AG08396 (cell line): ENCODE data around the gene ARHGAP30.

Experiments
- DNase-seq: peaks from one replicate; pipeline ENCODE4 v3.0.0; 2012; ENCODE audit warnings: low spot score, mixed read lengths

The ARHGAP30 gene

DNA sequence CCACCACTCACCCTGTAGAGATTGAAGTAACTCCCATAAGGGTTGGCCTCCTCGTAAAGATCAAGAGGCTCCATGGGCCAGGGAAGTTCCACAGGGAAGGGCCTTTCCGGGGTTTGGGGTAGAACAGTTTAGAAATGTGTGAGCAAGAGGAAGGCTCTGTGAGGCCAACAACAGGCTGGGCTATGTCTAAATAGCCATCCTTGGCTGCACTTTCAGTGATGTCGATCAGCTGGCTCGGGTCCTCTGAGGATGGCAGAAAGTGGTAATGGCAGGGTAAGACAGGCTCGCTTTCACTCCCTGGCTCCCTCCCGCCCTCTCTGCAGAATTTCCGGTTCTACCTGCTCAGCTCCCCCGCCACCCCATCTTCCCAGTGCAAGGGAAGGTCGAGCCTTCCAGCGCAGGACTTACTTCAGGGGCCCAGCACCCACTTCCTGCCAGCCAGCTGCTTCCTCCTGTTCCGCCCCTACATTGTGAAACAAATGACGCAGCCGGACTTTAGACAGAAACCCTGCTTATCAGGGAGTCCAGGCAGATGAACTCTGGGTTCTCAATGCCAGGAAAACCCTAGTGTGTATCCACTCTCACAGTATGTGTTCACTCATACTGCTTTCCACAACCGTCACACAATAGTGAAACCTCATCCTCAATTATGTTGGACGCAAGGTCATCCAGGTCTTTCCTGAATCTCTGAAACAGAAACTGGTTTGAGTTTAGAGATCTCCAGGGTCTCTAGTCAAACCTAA is 56.0 kb downstream of the ARHGAP30 start:
- DNase-seq, result peak; percentile 54

- DNase-seq, result no peak
These were observed 56.6 kb downstream of the ARHGAP30 start for GRCh38 chr1:161013131-161013487.

DNA sequence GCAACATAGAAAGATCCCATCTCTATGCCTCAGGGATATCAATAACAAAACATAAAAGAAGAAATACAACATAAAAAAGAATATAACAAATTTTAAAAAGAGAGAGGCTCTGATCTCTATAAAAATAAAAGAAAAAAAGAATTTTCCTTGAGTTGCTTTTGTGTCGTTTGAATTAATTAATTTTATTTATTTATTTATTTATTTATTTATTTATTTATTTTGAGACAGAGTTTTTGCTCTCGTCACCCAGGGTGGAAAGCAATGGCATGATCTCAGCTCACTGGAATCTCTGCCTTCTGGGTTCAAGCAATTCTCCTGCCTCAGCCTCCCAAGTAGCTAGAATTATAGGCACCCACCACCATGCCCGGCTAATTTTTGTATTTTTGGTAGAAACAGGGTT is 57.3 kb downstream of the ARHGAP30 start:
- no peak for DNase-seq

DNA sequence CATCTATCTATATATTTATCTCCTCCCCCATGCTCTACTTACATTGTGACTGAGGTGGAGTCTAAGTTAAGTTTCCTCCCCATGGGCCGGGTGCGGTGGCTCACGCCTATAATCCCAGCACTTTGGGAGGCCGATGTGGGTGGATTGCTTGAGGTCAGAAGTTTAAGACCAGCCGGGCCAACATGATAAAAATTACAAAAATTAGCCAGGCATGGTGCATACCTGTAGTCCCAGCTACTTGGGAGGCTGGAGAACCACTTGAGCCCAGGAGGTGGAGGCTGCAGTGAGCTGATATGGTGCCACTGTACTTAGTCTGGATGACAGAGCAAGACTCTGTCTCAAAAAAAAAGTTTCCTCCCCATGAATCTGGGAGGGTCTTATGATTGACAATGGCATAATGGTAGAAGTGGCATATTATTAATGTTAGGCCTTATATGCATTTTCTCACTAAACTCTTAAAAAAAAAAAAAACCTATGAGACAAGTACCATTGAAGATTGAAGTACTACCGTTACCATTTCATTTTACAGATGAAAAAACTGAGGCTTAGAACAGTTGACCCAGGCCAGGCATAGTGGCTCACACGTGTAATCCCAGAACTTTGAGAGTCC is 60.0 kb downstream of the ARHGAP30 start:
- DNase-seq, result no peak

- no peak for DNase-seq
These were observed 60.7 kb downstream of the ARHGAP30 start for GRCh38 chr1:161008869-161009510.

DNA sequence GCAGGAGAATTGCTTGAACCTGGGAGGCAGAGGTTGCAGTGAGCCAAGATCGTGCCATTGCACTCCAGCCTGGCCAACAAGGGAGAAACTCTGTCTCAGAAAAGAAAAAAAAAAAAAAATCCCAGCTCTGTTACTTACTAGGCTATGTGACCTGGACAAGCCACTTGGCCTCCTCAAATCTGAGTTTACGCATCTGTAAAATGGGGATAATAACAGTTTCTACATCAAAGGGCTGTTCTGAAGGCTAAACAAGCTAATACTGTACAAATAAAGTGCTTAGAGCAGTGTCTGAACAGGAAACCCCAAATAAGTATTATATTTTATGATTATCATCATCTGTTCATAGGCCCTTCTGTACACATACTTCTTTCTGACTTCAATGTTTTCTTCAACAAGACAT is 62.3 kb downstream of the ARHGAP30 start:
- DNase-seq, result no peak

DNA sequence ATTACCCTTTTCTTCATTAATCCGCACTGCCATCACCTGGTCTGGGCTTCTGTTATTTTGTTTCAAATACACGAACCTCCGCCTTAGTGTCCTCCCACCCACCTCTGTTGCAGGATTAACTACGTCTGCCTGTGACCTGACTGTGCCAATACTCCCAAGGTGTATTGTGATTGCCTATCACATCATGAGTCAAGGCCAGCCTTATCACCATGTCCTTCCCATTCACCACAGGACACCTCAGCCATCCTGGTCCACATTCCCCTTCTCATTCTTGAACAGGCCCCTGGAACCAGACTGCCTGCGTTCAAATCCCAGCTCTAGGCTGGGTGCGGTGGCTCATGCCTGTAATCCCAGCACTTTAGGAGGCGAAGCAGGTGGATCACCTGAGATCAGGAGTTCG is 63.1 kb downstream of the ARHGAP30 start:
- no peak for DNase-seq

- DNase-seq, result no peak
These were observed 68.2 kb downstream of the ARHGAP30 start for GRCh38 chr1:161001525-161001924.

GRCh38 chr1:161000736-161001480 is 68.8 kb downstream of the ARHGAP30 start:
- DNase-seq, result no peak

GRCh38 chr1:160999376-160999775 is 70.3 kb downstream of the ARHGAP30 start:
- DNase-seq, result no peak

DNA sequence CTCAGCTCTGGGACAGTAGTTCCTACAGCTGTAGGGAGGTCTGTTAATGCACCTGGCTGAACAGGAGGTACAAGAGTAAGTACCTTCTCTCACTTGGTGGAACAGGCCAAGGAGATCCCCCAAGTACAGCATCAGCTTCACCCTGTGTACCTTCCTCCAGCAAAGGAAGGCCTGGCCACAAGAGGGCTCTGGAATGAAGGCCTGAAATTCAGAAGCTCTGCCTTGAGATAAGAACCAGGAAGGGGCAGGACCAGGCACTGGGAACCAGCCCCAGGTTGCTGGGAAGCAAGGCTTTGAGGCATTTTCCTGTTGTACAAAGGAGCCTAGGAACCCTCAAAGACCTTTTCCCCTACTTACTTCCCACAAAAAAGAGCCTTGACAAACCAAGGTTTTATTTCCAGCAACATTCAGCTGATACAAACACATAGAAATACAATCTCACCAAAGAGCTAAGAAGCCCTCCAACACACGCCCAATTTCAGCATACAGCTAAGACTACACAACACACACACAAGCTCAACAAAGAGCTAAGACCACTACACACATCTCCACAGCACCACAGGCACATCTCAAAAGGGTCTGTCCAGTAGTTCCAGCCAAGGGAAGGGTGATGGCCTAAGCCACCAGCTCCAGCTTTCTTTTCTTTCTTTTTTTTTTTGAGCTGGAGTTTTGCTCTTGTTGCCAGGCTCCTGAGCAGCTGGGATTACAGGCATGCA is 72.2 kb downstream of the ARHGAP30 start:
- DNase-seq, result peak; percentile 74
